Liver (tissue), 3 donors: ENCODE measurements around the gene KDM7A.

ENCODE experiments used
- CTCF ChIP-seq: fragments of 150-350 bp; IDR thresholded peaks from 2 replicates; pipeline ENCODE4 v1.5.1; 2017; ENCODE audit warnings: improper control_type of control experiment, low read depth, low read length; ENCODE audit not compliant: missing input control
- GABPA ChIP-seq, 2 donors: IDR thresholded peaks in 1 of 2; conservative IDR thresholded peaks in 1 of 2; 2 replicates each; pipeline ENCODE4 v1.6.1; 2016; ENCODE audit warnings: antibody characterized with exemption in 2 of 2, mild to moderate bottlenecking in 1 of 2, moderate library complexity in 1 of 2
- HNF4G ChIP-seq: IDR thresholded peaks from 2 replicates; pipeline ENCODE4 v1.6.1; 2016; ENCODE audit warnings: antibody characterized with exemption
- JUND ChIP-seq, 2 donors: IDR thresholded peaks; 2 replicates each; pipeline ENCODE4 v1.6.1; 2016; ENCODE audit warnings: antibody characterized with exemption in 2 of 2
- MAX ChIP-seq: IDR thresholded peaks from 2 replicates; pipeline ENCODE4 v1.6.1; 2016; ENCODE audit warnings: antibody characterized with exemption
- RAD21 ChIP-seq, 2 donors: IDR thresholded peaks; 2 replicates each; pipeline ENCODE4 v1.6.1; 2016; ENCODE audit warnings: antibody characterized with exemption in 2 of 2, mild to moderate bottlenecking in 2 of 2
- SP1 ChIP-seq: IDR thresholded peaks from 2 replicates; pipeline ENCODE4 v1.6.1; 2018; ENCODE audit warnings: antibody characterized with exemption, mild to moderate bottlenecking
- TAF1 ChIP-seq: conservative IDR thresholded peaks from 2 replicates; pipeline ENCODE4 v1.6.1; 2016; ENCODE audit warnings: antibody characterized with exemption, mild to moderate bottlenecking
- YY1 ChIP-seq: IDR thresholded peaks from 2 replicates; pipeline ENCODE4 v1.6.1; 2016; ENCODE audit warnings: antibody characterized with exemption, mild to moderate bottlenecking
- TF ChIP-seq, protein P1 (sequence below): IDR thresholded peaks from 2 replicates; pipeline ENCODE4 v1.6.1; 2016; ENCODE audit warnings: antibody characterized with exemption, mild to moderate bottlenecking
- donor health status: healthy.
- donor health status: healthy.

DNA sequence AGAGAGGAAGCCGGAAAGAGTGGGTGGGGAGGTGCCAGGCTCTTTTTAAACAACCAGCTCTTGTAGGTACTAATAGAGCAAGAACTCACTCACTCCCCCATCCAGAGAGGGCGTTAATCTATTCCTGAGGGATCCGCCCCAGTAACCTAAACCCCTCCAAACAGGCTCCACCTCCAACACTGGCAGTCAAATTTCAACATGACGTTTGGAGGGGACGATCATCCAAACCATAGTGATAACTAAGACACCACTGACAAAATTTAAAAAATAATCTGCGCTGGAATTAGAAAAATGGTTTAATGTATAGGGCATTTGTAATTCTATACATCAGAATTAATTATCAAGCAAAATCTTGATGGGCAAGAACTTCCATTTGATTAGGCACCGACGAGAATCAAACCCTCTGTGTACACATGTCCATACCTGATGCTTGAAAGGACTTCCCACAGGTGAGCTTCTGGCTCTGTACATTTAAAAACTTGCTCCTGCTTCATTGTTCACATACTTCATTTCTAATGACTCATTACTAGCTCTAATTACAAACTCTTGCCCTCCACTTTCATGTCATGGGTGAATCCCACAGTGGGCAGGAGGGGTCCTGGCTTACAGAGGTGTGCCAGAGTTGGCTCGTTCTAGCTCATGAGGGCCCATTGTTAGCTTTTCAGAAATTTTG is 20.6 kb upstream of the KDM7A start:
- TF ChIP-seq, protein P1, sequence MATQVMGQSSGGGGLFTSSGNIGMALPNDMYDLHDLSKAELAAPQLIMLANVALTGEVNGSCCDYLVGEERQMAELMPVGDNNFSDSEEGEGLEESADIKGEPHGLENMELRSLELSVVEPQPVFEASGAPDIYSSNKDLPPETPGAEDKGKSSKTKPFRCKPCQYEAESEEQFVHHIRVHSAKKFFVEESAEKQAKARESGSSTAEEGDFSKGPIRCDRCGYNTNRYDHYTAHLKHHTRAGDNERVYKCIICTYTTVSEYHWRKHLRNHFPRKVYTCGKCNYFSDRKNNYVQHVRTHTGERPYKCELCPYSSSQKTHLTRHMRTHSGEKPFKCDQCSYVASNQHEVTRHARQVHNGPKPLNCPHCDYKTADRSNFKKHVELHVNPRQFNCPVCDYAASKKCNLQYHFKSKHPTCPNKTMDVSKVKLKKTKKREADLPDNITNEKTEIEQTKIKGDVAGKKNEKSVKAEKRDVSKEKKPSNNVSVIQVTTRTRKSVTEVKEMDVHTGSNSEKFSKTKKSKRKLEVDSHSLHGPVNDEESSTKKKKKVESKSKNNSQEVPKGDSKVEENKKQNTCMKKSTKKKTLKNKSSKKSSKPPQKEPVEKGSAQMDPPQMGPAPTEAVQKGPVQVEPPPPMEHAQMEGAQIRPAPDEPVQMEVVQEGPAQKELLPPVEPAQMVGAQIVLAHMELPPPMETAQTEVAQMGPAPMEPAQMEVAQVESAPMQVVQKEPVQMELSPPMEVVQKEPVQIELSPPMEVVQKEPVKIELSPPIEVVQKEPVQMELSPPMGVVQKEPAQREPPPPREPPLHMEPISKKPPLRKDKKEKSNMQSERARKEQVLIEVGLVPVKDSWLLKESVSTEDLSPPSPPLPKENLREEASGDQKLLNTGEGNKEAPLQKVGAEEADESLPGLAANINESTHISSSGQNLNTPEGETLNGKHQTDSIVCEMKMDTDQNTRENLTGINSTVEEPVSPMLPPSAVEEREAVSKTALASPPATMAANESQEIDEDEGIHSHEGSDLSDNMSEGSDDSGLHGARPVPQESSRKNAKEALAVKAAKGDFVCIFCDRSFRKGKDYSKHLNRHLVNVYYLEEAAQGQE, result no peak
- TF ChIP-seq CTCF (no peak), GABPA (IDR thresholded peaks at IDR 0.05 in 1 of 2, conservative IDR thresholded peaks at IDR 0.05 in 1 of 2) (no peak), RAD21 (IDR thresholded peaks at IDR 0.05) (no peak), TAF1 (no peak), YY1 (no peak), SP1 (no peak), MAX (no peak), HNF4G (no peak), JUND (IDR thresholded peaks at IDR 0.05) (no peak)
